ENCODE data around the gene PANK4.

The PANK4 gene

GRCh38 chr1:2477309-2477708 is 49.1 kb downstream of the PANK4 start:
- no peak overlapping the region for H3K27ac ChIP-seq
- no peaks in the 10 kb centered on the region for H3K9me3 ChIP-seq
- DNase-seq, result no peak
- H3K4me3 ChIP-seq, result no peak overlapping the region
- no peak for TF ChIP-seq CTCF (IDR thresholded peaks at IDR 0.05)
- intact Hi-C loops (cut with DNase I; ENCODE audit: low total_unique reads), result loop anchor here (10.0 kb wide), 1 partner anchor 767 kb away; no protein-coding TSS in a partner anchor
- H3K36me3 ChIP-seq, result no peaks in the 10 kb centered on the region
- peaks cover 0 to 33% (median 0%) of the 10 kb centered on the region in 4 donors for H3K4me1 ChIP-seq
- peaks cover 0 to 66% of the 10 kb centered on the region in 2 donors for H3K27me3 ChIP-seq

DNA sequence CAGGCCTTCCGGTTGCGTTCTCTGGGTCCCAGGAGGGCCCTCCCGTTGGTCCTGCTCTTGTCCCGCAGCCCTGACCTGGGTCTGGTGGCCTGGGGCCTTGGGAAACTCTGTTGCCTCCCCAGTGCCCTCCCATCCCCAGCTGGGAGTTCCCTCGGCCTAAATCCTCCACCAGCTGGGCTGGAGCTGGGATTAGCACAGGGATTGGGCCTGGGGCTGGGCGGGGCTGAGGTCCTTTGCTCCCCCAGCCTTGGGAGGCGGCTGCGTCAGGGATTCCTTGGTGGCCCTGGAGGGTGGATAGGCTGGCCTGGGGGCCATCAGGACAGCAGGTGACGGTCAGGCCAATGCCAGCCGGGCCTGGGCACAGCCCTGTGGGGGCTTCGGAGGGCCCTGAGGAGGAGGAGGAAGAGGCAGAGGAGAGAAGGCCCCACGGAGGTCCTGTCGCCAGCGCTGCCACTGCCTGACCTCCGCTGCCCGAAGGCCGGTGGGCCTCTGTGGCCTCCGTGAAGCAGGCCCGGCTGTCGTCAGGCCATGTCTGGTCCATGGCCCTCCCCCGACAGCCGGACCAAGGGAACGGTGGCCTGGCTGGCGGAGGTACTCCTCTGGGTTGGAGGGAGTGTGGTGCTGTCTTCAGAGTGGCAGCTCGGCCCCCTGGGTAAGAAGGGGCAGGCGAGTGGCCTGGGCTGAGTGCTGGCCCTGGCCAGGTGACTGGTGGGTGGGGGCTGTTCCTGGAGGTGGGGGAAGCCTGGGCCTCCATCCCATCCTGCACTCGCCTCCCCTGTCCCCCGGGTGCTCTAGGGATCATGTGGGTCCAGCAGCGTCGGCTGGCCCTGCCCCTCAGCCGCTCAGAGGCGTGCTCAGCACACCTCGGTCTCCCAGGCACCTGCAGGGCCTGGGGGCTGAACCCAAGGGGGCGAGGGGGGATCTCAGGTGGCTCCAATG is 50.1 kb downstream of the PANK4 start, which contains the start of gene PLCH2:
Gene PLCH2 (plus strand): TSS at position 229 of the 939 bp plus-strand sequence. CDS start 300 bp downstream, at position 529.
- intact Hi-C loops (cut with DNase I; ENCODE audit: low total_unique reads), result loop anchor here (10.0 kb wide), 1 partner anchor 768 kb away; no protein-coding TSS in a partner anchor
- peaks cover 0 to 76% of the 10 kb centered on the region in 2 donors for H3K27me3 ChIP-seq

GRCh38 chr1:2475571-2475970 is 50.8 kb downstream of the PANK4 start:
- H3K4me3 ChIP-seq, result no peak overlapping the region
- no peak for DNase-seq
- H3K27ac ChIP-seq, result no peak overlapping the region
- peaks cover 0 to 83% of the 10 kb centered on the region in 2 donors for H3K27me3 ChIP-seq
- no peaks in the 10 kb centered on the region for H3K36me3 ChIP-seq
- TF ChIP-seq CTCF (IDR thresholded peaks at IDR 0.05), result no peak
- intact Hi-C loops (cut with DNase I; ENCODE audit: low total_unique reads), result loop anchor here (10.0 kb wide), 1 partner anchor 769 kb away; no protein-coding TSS in a partner anchor
- H3K4me1 ChIP-seq, result peaks cover 0 to 23% (median 0%) of the 10 kb centered on the region in 4 donors
- no peaks in the 10 kb centered on the region for H3K9me3 ChIP-seq

More for the DNA sequence above, 50.1 kb downstream of the PANK4 start, which contains the start of gene PLCH2:
- Histone ChIP-seq H3K4me1 (peaks cover 0 to 29% (median 0%) of the 10 kb centered on the region in 4 donors), H3K27ac (no peak within 1 kb of the TSS), H3K36me3 (no peaks in the 10 kb centered on the region), H3K9me3 (no peaks in the 10 kb centered on the region), H3K4me3 (no peak within 1 kb of the TSS)
- TF ChIP-seq CTCF (IDR thresholded peaks at IDR 0.05), result no peak
- no peak for DNase-seq

DNA sequence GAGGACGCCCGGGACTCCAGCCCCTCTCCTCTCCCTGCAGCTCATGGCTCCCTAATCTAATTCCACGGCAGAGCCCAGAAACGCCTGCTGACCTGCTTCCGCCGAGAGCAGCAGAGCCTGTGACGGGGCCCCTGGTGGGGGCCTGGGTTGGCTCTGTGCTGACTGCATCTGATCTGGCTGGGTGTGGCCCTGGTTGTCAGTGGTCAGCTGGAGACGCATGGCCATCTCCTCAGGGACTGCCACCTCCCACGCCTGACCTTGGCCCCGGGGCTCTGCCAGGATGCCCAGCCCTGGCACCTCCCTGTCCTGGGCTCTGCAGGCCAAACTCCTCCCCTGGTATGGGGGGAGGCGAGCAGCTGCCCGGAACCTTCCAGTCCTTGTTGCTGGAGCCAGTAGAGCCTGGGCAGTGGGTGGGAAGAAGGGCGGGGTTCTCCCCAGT is 51.4 kb downstream of the PANK4 start:
- no peaks in the 10 kb centered on the region for H3K9me3 ChIP-seq
- H3K27me3 ChIP-seq, result peaks cover 0 to 90% of the 10 kb centered on the region in 2 donors
- H3K36me3 ChIP-seq, result no peaks in the 10 kb centered on the region
- H3K4me3 ChIP-seq, result no peak overlapping the region
- intact Hi-C loops (cut with DNase I; ENCODE audit: low total_unique reads), result loop anchor here (10.0 kb wide), 1 partner anchor 770 kb away; no protein-coding TSS in a partner anchor
- H3K27ac ChIP-seq, result no peak overlapping the region
- H3K4me1 ChIP-seq, result peaks cover 0 to 17% (median 0%) of the 10 kb centered on the region in 4 donors
- TF ChIP-seq CTCF (IDR thresholded peaks at IDR 0.05), result no peak
- DNase-seq, result no peak

DNA sequence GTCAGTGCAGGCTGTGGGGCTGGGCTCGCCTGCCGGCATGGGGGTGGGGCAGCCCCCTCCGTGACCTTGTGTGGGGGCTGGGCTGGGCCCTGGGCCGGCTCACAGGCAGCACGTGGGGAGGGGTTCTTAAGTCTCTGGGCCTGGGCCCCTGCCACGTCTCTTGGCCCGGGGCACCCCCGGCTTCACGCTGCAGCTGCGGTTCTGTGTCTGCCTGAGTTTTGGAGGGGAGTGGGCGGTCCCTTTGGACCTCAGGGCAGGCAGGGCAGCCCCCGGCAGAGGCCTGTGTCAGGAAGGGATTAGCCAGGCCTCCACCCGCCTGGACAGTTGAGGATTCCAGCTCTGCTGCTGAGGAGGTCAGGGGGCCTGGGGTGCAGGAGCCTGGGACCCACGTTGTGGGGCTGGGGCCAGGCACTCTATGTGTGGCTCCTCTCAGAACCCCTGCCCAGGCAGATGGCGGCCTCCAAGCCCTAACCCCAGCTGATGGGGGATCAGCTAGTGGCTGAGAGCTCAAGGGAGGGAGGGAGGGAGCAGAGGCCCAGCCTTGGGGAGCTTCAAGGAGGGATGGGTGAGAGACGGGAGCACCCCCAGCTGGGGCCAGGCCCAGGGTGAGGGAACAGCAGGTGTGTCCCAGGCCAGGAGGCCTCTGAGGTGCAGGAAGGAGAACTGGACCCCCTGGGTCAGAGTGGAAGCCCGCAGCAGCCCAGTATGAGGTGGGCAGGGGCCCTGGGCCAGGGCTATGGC is 52.1 kb downstream of the PANK4 start:
- no peak for DNase-seq
- intact Hi-C loops (cut with DNase I; ENCODE audit: low total_unique reads), result loop anchor here (10.0 kb wide), 1 partner anchor 771 kb away; no protein-coding TSS in a partner anchor
- peaks cover 0 to 11% (median 0%) of the 10 kb centered on the region in 4 donors for H3K4me1 ChIP-seq

More for the DNA sequence above, 52.1 kb downstream of the PANK4 start:
- TF ChIP-seq CTCF (IDR thresholded peaks at IDR 0.05), result no peak
- Histone ChIP-seq H3K27me3 (peaks cover 0 to 96% of the 10 kb centered on the region in 2 donors), H3K27ac (no peak overlapping the region), H3K4me3 (no peak overlapping the region), H3K9me3 (no peaks in the 10 kb centered on the region), H3K36me3 (no peaks in the 10 kb centered on the region)
